Hepatocyte (in vitro differentiated cells): ENCODE data around the gene PRR20B.

Source experiments
- CTCF ChIP-seq: fragments of 200-600 bp; sonication (generic); IDR thresholded peaks from 2 replicates; pipeline ENCODE4 v1.5.1; 2016; ENCODE audit warnings: antibody characterized with exemption, mild to moderate bottlenecking; ENCODE audit not compliant: poor library complexity
- EZH2 ChIP-seq: fragments of 200-600 bp; sonication (generic); IDR thresholded peaks from 2 replicates; pipeline ENCODE4 v1.6.1; 2016; ENCODE audit warnings: antibody characterized with exemption, mild to moderate bottlenecking, borderline replicate concordance

GRCh38 chr13:57136093-57136492, 11.2 kb upstream of the PRR20B start:
- TF ChIP-seq CTCF (no peak), EZH2 (no peak)
